Epithelial cell of esophagus (primary cell): ENCODE measurements around the gene HIPK2.
A peak's percentile ranks its signal among the peaks of the same experiment; 100 is the strongest.

ENCODE experiments used
- DNase-seq: peaks from one replicate; pipeline ENCODE4 v3.0.0; 2010; ENCODE audit warnings: low read depth
- H3K4me3 ChIP-seq: 2 replicates; pipeline ENCODE4 v1.5.1; 2011; ENCODE audit warnings: mild to moderate bottlenecking, low read length, control low read depth
- TF ChIP-seq, protein P1 (sequence below): IDR thresholded peaks from 2 replicates; pipeline ENCODE4 v1.5.1; 2011; ENCODE audit warnings: low read depth, mild to moderate bottlenecking, low read length, control low read depth, inconsistent platforms; ENCODE audit not compliant: insufficient read depth; ENCODE audit errors: missing control alignments

The HIPK2 gene

DNA sequence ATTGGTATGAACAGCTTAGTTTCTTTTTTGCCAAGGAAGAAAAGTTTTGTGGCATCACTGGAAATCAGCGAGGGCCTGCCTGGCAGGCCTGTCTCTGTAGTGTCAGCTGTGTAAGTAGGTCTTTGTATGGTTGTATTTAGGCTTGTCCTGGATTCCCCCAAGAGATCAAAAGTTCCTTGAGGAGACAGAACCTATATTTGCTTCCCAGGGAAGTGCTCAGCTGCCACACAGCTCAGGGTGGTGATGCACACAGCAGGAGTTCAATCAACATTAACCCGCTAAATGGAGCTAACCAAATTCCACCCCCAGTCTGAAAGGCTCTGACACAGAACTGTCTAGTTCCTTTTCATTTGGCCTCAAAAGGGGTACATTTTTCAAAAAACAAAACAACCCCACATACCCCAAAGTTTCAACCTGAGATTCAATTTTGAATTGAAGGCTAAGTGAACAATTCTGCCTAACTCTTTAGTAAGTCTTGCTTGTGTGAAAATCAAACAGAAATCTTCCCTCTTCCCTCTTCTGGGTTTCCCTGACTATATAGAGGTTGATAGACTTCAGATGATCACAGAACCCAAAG, 129.9 kb downstream of the HIPK2 start:
- no peak for DNase-seq
- H3K4me3 ChIP-seq, result no peak overlapping the region
- TF ChIP-seq, protein P1, sequence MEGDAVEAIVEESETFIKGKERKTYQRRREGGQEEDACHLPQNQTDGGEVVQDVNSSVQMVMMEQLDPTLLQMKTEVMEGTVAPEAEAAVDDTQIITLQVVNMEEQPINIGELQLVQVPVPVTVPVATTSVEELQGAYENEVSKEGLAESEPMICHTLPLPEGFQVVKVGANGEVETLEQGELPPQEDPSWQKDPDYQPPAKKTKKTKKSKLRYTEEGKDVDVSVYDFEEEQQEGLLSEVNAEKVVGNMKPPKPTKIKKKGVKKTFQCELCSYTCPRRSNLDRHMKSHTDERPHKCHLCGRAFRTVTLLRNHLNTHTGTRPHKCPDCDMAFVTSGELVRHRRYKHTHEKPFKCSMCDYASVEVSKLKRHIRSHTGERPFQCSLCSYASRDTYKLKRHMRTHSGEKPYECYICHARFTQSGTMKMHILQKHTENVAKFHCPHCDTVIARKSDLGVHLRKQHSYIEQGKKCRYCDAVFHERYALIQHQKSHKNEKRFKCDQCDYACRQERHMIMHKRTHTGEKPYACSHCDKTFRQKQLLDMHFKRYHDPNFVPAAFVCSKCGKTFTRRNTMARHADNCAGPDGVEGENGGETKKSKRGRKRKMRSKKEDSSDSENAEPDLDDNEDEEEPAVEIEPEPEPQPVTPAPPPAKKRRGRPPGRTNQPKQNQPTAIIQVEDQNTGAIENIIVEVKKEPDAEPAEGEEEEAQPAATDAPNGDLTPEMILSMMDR, result no peak

DNA sequence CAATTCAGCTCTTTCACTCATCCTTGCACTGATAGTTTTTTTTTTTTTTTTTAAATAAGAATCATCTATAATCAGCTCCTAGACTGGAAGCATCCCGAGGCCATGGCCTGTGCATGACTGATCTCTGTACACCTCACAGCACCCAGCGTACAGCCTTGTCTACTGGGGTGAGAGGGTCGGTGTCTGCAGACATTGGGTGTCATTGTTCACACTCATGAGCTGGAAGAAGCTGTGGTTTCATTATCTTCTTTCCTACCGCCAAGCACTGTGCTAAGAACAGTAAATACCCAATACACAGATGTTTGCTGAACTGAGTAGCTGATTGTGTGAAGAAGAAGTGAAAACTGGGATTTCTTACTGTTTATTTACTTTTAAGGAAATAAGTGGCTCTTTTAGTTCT, 130.7 kb downstream of the HIPK2 start:
- no peak for DNase-seq
- TF ChIP-seq, protein P1, result no peak
- H3K4me3 ChIP-seq, result no peak overlapping the region

DNA sequence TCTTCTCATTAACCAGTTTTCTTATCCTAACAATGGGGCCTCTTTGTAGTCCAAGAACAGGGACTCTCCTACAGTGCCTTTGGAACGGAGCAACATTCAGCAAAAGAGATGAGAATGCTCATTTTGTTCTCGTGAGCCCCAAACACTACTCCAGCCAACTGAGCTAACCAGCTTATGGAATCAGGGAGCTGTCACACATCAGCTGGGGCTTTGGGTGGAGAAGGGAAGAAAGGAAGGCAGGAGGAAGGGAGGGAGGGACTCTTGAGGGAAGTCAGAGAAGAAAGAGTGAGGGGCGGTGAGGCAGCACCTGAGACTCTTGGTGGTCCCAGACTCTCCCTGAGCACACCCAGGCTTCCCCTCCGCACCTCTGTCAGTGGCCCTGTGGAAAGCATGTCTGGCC, 131.2 kb downstream of the HIPK2 start:
- H3K4me3 ChIP-seq, result no peak overlapping the region
- DNase-seq, result no peak
- TF ChIP-seq, protein P1, result no peak

DNA sequence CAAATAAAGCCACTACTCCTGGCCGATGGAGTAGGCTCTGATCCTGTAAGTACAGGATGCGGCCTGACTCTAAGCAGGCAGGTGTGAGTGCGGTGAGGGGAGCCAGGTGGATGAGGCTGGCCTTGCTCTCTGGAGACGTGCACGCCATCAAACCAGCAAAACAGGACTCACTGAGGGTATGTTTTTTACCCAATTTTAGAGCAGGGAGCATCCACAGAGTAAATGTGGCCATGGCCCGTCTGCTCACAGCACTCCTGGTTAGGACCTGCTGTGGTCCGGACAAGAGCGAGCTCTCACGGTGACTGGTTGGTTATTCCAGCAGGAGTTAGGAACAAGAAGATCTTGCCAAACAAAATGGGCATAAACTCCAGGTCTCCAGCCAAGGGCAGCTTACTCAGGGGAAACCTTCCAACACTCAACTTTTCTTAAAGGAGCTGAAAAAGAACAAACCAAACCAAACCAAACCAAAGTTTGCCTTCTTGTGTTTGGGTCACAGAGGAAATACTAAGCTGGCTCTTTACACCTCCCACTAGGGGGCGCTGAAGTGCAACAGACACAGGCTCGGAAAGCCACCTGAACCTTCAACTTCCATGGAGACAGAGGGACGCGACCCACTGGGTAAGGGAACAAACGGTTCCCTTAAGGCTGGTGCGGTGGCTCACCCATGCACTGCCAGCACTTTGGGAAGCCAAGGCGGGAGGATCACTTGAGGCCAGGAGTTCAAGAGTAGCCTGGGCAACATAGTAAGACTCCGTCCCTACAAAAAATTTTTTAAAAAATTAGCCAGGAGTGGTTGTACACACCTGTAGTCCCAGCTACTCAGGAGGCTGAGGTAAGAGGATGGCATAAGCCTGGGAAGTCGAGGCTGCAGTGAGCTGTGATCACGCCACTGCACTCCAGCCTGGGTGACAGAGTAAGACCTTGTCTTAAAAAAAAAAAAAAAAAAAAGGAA, 131.9 kb downstream of the HIPK2 start:
- H3K4me3 ChIP-seq, result no peak overlapping the region
- TF ChIP-seq, protein P1, result peak; percentile 93
- DNase-seq, result peak; percentile 87

DNA sequence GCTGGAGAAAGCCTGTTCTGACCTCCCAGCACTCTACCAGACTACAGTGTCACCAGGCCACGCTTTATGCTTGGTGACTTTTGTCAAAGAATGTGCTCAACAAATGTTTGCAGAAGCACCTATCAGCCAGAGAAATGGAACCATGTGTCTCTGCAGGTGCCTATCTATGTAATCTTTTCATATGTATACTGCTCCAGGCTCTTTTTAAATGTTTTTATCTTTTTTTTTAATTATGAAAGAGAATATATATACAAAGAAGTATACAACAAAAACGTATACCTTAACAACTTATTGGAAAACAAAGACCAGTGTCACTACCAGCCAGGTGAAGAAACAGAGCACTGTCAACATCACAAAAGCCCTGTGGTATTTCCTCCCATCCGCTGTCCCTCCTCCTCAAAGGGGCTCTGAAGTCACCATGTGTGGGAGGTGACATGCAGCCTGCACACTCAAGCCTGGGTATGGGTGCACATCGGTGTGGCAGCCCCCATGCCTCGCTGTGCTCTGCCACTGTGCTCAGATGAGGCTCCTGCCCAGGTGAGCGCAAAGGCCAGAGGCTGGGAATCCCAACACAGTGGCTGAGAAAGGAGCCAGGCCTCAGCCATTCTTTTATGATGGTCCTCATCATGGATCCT, 133.7 kb downstream of the HIPK2 start:
- TF ChIP-seq, protein P1, result no peak
- no peak overlapping the region for H3K4me3 ChIP-seq
- no peak for DNase-seq

DNA sequence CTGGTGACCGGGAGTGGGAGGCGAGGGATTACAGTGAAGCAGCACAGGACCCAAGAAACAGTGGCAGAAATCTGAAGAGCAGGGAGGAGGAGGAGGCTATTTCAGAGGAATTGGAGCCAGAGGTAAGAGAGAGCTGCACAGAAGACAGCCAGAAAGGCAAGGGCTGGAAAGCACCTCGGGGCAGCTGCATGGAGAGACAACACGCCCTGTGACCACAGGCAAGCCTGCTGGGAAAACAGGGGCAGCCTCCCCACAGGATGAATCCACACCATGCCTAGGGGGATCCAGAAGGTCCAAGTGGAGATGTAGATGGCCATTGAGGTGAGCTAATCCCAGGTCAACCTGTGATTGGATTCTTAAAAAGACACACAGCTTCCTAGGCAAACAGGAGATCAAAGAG, 135.5 kb downstream of the HIPK2 start:
- H3K4me3 ChIP-seq, result no peak overlapping the region
- TF ChIP-seq, protein P1, result no peak
- no peak for DNase-seq
